HUES48 (cell line): ENCODE measurements around the gene TRAF5.
"Not testable (repeated sequence)": the region's sequence is repeated elsewhere in the genome, so short reads cannot be mapped to it uniquely, and the experiment has no call there.

ENCODE experiments used
- H3K27ac ChIP-seq: one replicate; pipeline ENCODE4 v1.7.0; 2013; ENCODE audit warnings: low read depth, low read length, inconsistent platforms
- H3K27me3 ChIP-seq: 2 replicates; pipeline ENCODE4 v1.6.1; 2013; ENCODE audit warnings: mild to moderate bottlenecking, low read length; ENCODE audit not compliant: control insufficient read depth, insufficient read depth
- H3K36me3 ChIP-seq: 2 replicates; pipeline ENCODE4 v1.6.1; 2013; ENCODE audit warnings: low read length; ENCODE audit not compliant: control insufficient read depth, insufficient read depth
- H3K4me1 ChIP-seq: 2 replicates; pipeline ENCODE4 v1.6.1; 2013; ENCODE audit warnings: mild to moderate bottlenecking, low read length; ENCODE audit not compliant: control insufficient read depth, insufficient read depth
- H3K4me3 ChIP-seq: 2 replicates; pipeline ENCODE4 v1.5.1; 2013; ENCODE audit warnings: mild to moderate bottlenecking, low read depth, low read length
- H3K9ac ChIP-seq: 2 replicates; pipeline ENCODE4 v1.6.1; 2013; ENCODE audit warnings: mild to moderate bottlenecking, low read depth, low read length, moderate library complexity
- H3K9me3 ChIP-seq: 2 replicates; pipeline ENCODE4 v1.6.1; 2013; ENCODE audit warnings: low read length; ENCODE audit not compliant: control insufficient read depth, insufficient read depth

The TRAF5 gene

GRCh38 chr1:211309617-211310016, 17.0 kb upstream of the TRAF5 start:
- Histone ChIP-seq H3K27me3 (no peaks in the 10 kb centered on the region), H3K27ac (no peak overlapping the region), H3K4me3 (no peak overlapping the region), H3K4me1 (peaks cover 4% of the 10 kb centered on the region; the same call in 1 of the 2 replicates), H3K36me3 (peaks cover 58% of the 10 kb centered on the region), H3K9me3 (no peaks in the 10 kb centered on the region), H3K9ac (no peak overlapping the region)

GRCh38 chr1:211313392-211313791, 13.2 kb upstream of the TRAF5 start:
- no peak overlapping the region for H3K9ac ChIP-seq
- peaks cover 49% of the 10 kb centered on the region for H3K36me3 ChIP-seq
- no peak overlapping the region for H3K27ac ChIP-seq
- no peak overlapping the region for H3K4me3 ChIP-seq
- no peaks in the 10 kb centered on the region for H3K27me3 ChIP-seq
- H3K4me1 ChIP-seq = no peaks in the 10 kb centered on the region
- no peaks in the 10 kb centered on the region for H3K9me3 ChIP-seq

GRCh38 chr1:211318576-211319280, 7.9 kb upstream of the TRAF5 start:
- H3K36me3 ChIP-seq = peaks cover 21% of the 10 kb centered on the region
- no peaks in the 10 kb centered on the region for H3K9me3 ChIP-seq
- no peaks in the 10 kb centered on the region for H3K4me1 ChIP-seq
- H3K4me3 ChIP-seq = no peak overlapping the region
- H3K27ac ChIP-seq = no peak overlapping the region
- H3K9ac ChIP-seq = no peak overlapping the region
- no peaks in the 10 kb centered on the region for H3K27me3 ChIP-seq

GRCh38 chr1:211319892-211320291, 6.7 kb upstream of the TRAF5 start:
- no peaks in the 10 kb centered on the region for H3K9me3 ChIP-seq
- H3K9ac ChIP-seq = no peak overlapping the region
- H3K36me3 ChIP-seq = peaks cover 9% of the 10 kb centered on the region; the same call in 1 of the 2 replicates
- no peaks in the 10 kb centered on the region for H3K27me3 ChIP-seq
- H3K4me3 ChIP-seq = no peak overlapping the region
- no peak overlapping the region for H3K27ac ChIP-seq
- H3K4me1 ChIP-seq = no peaks in the 10 kb centered on the region

GRCh38 chr1:211320980-211321379, 5.7 kb upstream of the TRAF5 start:
- Histone ChIP-seq H3K9ac (no peak overlapping the region), H3K27me3 (0 out of 2 replicates have a peak, but pooled peaks cover 5% of the 10 kb centered on the region), H3K9me3 (no peaks in the 10 kb centered on the region), H3K4me1 (no peaks in the 10 kb centered on the region), H3K27ac (no peak overlapping the region), H3K4me3 (no peak overlapping the region), H3K36me3 (no peaks in the 10 kb centered on the region)

- not testable (repeated sequence) for H3K9me3 ChIP-seq, H3K36me3 ChIP-seq, H3K9ac ChIP-seq, H3K4me3 ChIP-seq, H3K27me3 ChIP-seq, H3K4me1 ChIP-seq, H3K27ac ChIP-seq
These were observed 5.0 kb upstream of the TRAF5 start for GRCh38 chr1:211321646-211322045.

GRCh38 chr1:211323156-211324063, 3.2 kb upstream of the TRAF5 start:
- Histone ChIP-seq H3K9me3 (no peaks in the 10 kb centered on the region), H3K27ac (no peak overlapping the region), H3K4me3 (no peak overlapping the region), H3K27me3 (0 out of 2 replicates have a peak, but pooled peaks cover 9% of the 10 kb centered on the region), H3K36me3 (no peaks in the 10 kb centered on the region), H3K4me1 (peaks cover 9% of the 10 kb centered on the region), H3K9ac (no peak overlapping the region)

GRCh38 chr1:211324992-211325775, 1.4 kb upstream of the TRAF5 start:
- no peak overlapping the region for H3K9ac ChIP-seq
- peaks cover 27% of the 10 kb centered on the region for H3K4me1 ChIP-seq
- no peak overlapping the region for H3K27ac ChIP-seq
- 0 out of 2 replicates have a peak, but pooled peaks cover 9% of the 10 kb centered on the region for H3K27me3 ChIP-seq
- H3K36me3 ChIP-seq = no peaks in the 10 kb centered on the region
- H3K9me3 ChIP-seq = no peaks in the 10 kb centered on the region
- no peak overlapping the region for H3K4me3 ChIP-seq

GRCh38 chr1:211326140-211326527, 499 bp upstream of the TRAF5 start:
- Histone ChIP-seq H3K9ac (no peak overlapping the region), H3K27ac (no peak overlapping the region), H3K36me3 (no peaks in the 10 kb centered on the region), H3K4me1 (peaks cover 35% of the 10 kb centered on the region), H3K27me3 (0 out of 2 replicates have a peak, but pooled peaks cover 9% of the 10 kb centered on the region), H3K9me3 (no peaks in the 10 kb centered on the region), H3K4me3 (peak overlapping the region; percentile 71)

- Histone ChIP-seq H3K36me3 (no peaks in the 10 kb centered on the region), H3K9ac (peak overlapping the region; percentile 48), H3K27me3 (0 out of 2 replicates have a peak, but pooled peaks cover 9% of the 10 kb centered on the region), H3K4me3 (peak overlapping the region; percentile 71), H3K27ac (no peak overlapping the region), H3K9me3 (no peaks in the 10 kb centered on the region), H3K4me1 (peaks cover 45% of the 10 kb centered on the region)
These were observed 801 bp downstream of the TRAF5 start for GRCh38 chr1:211327346-211327921.
